Measurements from ENCODE around the gene GALNT17. TPM values are rescaled to one million over a fixed set of nuclear protein-coding genes. Genes with fewer than 3 reads are reported as not detected.

Gene GALNT17
- total and polyA plus RNA-seq, 2 experiments from 2014 or later = 11.1 to 65.6 TPM

DNA sequence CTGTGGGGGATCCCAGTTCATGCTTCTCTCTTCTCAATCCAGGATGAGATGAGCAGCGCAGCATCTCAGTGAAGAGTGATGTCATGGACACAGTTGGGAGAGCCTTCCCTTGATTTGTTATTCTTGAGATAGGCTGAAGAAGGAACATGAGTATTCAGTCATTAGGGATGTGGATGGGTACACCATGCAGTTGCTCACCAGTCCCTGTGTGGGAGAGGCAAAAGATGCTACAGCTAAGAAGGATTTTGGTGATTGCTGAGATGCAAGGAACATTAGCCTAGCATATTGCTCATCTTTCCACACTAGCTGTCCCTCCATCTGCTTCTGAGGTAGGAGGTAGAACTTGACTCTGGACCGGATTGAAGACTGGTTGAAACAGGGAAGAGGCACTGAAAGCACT lies 179.6 kb downstream of the GALNT17 start:
- no peak overlapping the region for H3K27ac Mint-ChIP-seq
- H3K36me3 Mint-ChIP-seq (ENCODE audit: low read depth) = peaks cover 71% of the 10 kb centered on the region
- peaks cover 61% of the 10 kb centered on the region for H3K79me2 ChIP-seq (replicated peaks; ENCODE audit: insufficient read depth)

More for the DNA sequence above, 179.6 kb downstream of the GALNT17 start:
- Mint-ChIP-seq H3K9me3 (peaks cover 46% of the 10 kb centered on the region), H3K4me1 (peaks cover 23% of the 10 kb centered on the region), H3K27me3 (ENCODE audit: insufficient read depth, low read depth, poor library complexity) (peaks cover 4% of the 10 kb centered on the region), H3K4me3 (no peak overlapping the region)
- Histone ChIP-seq H3K36me3 (ENCODE audit: insufficient read depth) (peaks cover 9% of the 10 kb centered on the region), H3K4me3 (no peak overlapping the region), H2AFZ (no peak overlapping the region), H3K4me1 (ENCODE audit: insufficient read depth) (peaks cover 19% of the 10 kb centered on the region; the same call in 1 of the 2 replicates), H3K4me2 (no peak overlapping the region), H3K27me3 (ENCODE audit: insufficient read depth) (no peaks in the 10 kb centered on the region), H3K9me2 (ENCODE audit: insufficient read depth) (0 out of 2 replicates have a peak, but pooled peaks cover 11% of the 10 kb centered on the region), H4K20me1 (replicated peaks; ENCODE audit: insufficient read depth) (no peaks in the 10 kb centered on the region), H3K27ac (ENCODE audit: low read depth) (no peak overlapping the region), H3F3A (replicated peaks; ENCODE audit: low read depth) (no peaks in the 10 kb centered on the region)
- DNase-seq (ENCODE audit: low spot score) (no peak), ATAC-seq (no peak)
- TF ChIP-seq CREB1 (CRISPR knock-in tag; IDR thresholded peaks at IDR 0.05; ENCODE audit: low read depth) (no peak), ZNF114 (CRISPR knock-in tag; IDR thresholded peaks at IDR 0.05) (no peak), EZH2 (IDR thresholded peaks at IDR 0.05; ENCODE audit: low read depth, unreplicated experiment) (no peak), ZNF331 (CRISPR knock-in tag; IDR thresholded peaks at IDR 0.05; ENCODE audit: low read depth) (no peak), JUNB (IDR thresholded peaks at IDR 0.05; ENCODE audit: unreplicated experiment) (no peak), EZH2phosphoT487 (IDR thresholded peaks at IDR 0.05; ENCODE audit: unreplicated experiment) (no peak), POLR2AphosphoS5 (IDR thresholded peaks at IDR 0.05; ENCODE audit: low read depth) (no peak), NANOG (IDR thresholded peaks at IDR 0.05; ENCODE audit: borderline replicate concordance) (no peak), STAT1 (IDR thresholded peaks at IDR 0.05; ENCODE audit: unreplicated experiment) (no peak)
- TF ChIP-seq, protein P1, sequence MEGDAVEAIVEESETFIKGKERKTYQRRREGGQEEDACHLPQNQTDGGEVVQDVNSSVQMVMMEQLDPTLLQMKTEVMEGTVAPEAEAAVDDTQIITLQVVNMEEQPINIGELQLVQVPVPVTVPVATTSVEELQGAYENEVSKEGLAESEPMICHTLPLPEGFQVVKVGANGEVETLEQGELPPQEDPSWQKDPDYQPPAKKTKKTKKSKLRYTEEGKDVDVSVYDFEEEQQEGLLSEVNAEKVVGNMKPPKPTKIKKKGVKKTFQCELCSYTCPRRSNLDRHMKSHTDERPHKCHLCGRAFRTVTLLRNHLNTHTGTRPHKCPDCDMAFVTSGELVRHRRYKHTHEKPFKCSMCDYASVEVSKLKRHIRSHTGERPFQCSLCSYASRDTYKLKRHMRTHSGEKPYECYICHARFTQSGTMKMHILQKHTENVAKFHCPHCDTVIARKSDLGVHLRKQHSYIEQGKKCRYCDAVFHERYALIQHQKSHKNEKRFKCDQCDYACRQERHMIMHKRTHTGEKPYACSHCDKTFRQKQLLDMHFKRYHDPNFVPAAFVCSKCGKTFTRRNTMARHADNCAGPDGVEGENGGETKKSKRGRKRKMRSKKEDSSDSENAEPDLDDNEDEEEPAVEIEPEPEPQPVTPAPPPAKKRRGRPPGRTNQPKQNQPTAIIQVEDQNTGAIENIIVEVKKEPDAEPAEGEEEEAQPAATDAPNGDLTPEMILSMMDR (conservative IDR thresholded peaks at IDR 0.05; ENCODE audit: low read depth in 2 of 2) = no peak
- TF ChIP-seq, protein P2, sequence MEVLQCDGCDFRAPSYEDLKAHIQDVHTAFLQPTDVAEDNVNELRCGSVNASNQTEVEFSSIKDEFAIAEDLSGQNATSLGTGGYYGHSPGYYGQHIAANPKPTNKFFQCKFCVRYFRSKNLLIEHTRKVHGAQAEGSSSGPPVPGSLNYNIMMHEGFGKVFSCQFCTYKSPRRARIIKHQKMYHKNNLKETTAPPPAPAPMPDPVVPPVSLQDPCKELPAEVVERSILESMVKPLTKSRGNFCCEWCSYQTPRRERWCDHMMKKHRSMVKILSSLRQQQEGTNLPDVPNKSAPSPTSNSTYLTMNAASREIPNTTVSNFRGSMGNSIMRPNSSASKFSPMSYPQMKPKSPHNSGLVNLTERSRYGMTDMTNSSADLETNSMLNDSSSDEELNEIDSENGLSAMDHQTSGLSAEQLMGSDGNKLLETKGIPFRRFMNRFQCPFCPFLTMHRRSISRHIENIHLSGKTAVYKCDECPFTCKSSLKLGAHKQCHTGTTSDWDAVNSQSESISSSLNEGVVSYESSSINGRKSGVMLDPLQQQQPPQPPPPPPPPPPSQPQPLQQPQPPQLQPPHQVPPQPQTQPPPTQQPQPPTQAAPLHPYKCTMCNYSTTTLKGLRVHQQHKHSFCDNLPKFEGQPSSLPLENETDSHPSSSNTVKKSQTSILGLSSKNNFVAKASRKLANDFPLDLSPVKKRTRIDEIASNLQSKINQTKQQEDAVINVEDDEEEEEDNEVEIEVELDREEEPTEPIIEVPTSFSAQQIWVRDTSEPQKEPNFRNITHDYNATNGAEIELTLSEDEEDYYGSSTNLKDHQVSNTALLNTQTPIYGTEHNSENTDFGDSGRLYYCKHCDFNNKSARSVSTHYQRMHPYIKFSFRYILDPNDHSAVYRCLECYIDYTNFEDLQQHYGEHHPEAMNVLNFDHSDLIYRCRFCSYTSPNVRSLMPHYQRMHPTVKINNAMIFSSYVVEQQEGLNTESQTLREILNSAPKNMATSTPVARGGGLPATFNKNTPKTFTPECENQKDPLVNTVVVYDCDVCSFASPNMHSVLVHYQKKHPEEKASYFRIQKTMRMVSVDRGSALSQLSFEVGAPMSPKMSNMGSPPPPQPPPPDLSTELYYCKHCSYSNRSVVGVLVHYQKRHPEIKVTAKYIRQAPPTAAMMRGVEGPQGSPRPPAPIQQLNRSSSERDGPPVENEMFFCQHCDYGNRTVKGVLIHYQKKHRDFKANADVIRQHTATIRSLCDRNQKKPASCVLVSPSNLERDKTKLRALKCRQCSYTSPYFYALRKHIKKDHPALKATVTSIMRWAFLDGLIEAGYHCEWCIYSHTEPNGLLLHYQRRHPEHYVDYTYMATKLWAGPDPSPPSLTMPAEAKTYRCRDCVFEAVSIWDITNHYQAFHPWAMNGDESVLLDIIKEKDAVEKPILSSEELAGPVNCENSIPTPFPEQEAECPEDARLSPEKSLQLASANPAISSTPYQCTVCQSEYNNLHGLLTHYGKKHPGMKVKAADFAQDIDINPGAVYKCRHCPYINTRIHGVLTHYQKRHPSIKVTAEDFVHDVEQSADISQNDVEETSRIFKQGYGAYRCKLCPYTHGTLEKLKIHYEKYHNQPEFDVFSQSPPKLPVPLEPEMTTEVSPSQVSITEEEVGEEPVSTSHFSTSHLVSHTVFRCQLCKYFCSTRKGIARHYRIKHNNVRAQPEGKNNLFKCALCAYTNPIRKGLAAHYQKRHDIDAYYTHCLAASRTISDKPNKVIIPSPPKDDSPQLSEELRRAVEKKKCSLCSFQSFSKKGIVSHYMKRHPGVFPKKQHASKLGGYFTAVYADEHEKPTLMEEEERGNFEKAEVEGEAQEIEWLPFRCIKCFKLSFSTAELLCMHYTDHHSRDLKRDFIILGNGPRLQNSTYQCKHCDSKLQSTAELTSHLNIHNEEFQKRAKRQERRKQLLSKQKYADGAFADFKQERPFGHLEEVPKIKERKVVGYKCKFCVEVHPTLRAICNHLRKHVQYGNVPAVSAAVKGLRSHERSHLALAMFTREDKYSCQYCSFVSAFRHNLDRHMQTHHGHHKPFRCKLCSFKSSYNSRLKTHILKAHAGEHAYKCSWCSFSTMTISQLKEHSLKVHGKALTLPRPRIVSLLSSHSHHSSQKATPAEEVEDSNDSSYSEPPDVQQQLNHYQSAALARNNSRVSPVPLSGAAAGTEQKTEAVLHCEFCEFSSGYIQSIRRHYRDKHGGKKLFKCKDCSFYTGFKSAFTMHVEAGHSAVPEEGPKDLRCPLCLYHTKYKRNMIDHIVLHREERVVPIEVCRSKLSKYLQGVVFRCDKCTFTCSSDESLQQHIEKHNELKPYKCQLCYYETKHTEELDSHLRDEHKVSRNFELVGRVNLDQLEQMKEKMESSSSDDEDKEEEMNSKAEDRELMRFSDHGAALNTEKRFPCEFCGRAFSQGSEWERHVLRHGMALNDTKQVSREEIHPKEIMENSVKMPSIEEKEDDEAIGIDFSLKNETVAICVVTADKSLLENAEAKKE (CRISPR knock-in tag; IDR thresholded peaks at IDR 0.05) = no peak
- TF ChIP-seq, protein P3, sequence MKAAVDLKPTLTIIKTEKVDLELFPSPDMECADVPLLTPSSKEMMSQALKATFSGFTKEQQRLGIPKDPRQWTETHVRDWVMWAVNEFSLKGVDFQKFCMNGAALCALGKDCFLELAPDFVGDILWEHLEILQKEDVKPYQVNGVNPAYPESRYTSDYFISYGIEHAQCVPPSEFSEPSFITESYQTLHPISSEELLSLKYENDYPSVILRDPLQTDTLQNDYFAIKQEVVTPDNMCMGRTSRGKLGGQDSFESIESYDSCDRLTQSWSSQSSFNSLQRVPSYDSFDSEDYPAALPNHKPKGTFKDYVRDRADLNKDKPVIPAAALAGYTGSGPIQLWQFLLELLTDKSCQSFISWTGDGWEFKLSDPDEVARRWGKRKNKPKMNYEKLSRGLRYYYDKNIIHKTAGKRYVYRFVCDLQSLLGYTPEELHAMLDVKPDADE (IDR thresholded peaks at IDR 0.05) = no peak
- TF ChIP-seq, protein P4, sequence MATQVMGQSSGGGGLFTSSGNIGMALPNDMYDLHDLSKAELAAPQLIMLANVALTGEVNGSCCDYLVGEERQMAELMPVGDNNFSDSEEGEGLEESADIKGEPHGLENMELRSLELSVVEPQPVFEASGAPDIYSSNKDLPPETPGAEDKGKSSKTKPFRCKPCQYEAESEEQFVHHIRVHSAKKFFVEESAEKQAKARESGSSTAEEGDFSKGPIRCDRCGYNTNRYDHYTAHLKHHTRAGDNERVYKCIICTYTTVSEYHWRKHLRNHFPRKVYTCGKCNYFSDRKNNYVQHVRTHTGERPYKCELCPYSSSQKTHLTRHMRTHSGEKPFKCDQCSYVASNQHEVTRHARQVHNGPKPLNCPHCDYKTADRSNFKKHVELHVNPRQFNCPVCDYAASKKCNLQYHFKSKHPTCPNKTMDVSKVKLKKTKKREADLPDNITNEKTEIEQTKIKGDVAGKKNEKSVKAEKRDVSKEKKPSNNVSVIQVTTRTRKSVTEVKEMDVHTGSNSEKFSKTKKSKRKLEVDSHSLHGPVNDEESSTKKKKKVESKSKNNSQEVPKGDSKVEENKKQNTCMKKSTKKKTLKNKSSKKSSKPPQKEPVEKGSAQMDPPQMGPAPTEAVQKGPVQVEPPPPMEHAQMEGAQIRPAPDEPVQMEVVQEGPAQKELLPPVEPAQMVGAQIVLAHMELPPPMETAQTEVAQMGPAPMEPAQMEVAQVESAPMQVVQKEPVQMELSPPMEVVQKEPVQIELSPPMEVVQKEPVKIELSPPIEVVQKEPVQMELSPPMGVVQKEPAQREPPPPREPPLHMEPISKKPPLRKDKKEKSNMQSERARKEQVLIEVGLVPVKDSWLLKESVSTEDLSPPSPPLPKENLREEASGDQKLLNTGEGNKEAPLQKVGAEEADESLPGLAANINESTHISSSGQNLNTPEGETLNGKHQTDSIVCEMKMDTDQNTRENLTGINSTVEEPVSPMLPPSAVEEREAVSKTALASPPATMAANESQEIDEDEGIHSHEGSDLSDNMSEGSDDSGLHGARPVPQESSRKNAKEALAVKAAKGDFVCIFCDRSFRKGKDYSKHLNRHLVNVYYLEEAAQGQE (IDR thresholded peaks at IDR 0.05; ENCODE audit: unreplicated experiment) = no peak

Measured in GM23338 (cell line).